H9 (cell line): Measurements from ENCODE around the gene HEG1. TPM values are rescaled to one million over a fixed set of nuclear protein-coding genes. Genes with fewer than 3 reads are reported as not detected.

Experiments
- DNase-seq: peaks from one replicate; pipeline ENCODE4 v3.0.0-alpha.2; 2017
- H2AFZ ChIP-seq: one replicate; pipeline ENCODE4 v1.6.1; 2013; ENCODE audit warnings: mild to moderate bottlenecking, low read length, control low read depth, moderate library complexity
- H2AK5ac ChIP-seq: 2 replicates; pipeline ENCODE4 v1.6.1; 2013; ENCODE audit warnings: low read length, control low read depth, mixed read lengths; ENCODE audit not compliant: insufficient read length
- H2BK120ac ChIP-seq: one replicate; pipeline ENCODE4 v1.6.1; 2013; ENCODE audit warnings: low read depth, mild to moderate bottlenecking, low read length, control low read depth, inconsistent platforms; ENCODE audit not compliant: poor library complexity, severe bottlenecking
- H2BK12ac ChIP-seq: 2 replicates; pipeline ENCODE4 v1.6.1; 2013; ENCODE audit warnings: low read length, control low read depth, mixed read lengths, low read depth; ENCODE audit not compliant: insufficient read length
- H2BK15ac ChIP-seq: 2 replicates; pipeline ENCODE4 v1.6.1; 2013; ENCODE audit warnings: low read depth, low read length, control low read depth
- H2BK20ac ChIP-seq: one replicate; pipeline ENCODE4 v1.6.1; 2013; ENCODE audit warnings: low read depth, mild to moderate bottlenecking, low read length, control low read depth, inconsistent platforms; ENCODE audit not compliant: poor library complexity, severe bottlenecking
- H2BK5ac ChIP-seq: 2 replicates; pipeline ENCODE4 v1.6.1; 2013; ENCODE audit warnings: low read length, control low read depth, mixed read lengths; ENCODE audit not compliant: insufficient read length
- H3K14ac ChIP-seq: 2 replicates; pipeline ENCODE4 v1.6.1; 2013; ENCODE audit warnings: low read length, control low read depth; ENCODE audit not compliant: insufficient read depth
- H3K18ac ChIP-seq: 2 replicates; pipeline ENCODE4 v1.6.1; 2013; ENCODE audit warnings: low read depth, mild to moderate bottlenecking, mixed read lengths, low read length, control low read depth; ENCODE audit not compliant: insufficient read length
- H3K23ac ChIP-seq: 2 replicates; pipeline ENCODE4 v1.6.1; 2013; ENCODE audit warnings: low read length, control low read depth, mixed read lengths, low read depth; ENCODE audit not compliant: insufficient read length
- H3K23me2 ChIP-seq: 2 replicates; pipeline ENCODE4 v1.6.1; 2013; ENCODE audit warnings: low read depth, mild to moderate bottlenecking, mixed read lengths, low read length, control low read depth; ENCODE audit not compliant: insufficient read length, poor library complexity, severe bottlenecking
- H3K27ac ChIP-seq: 2 replicates; pipeline ENCODE4 v1.5.1; 2013; ENCODE audit warnings: low read length, control low read depth, mixed read lengths, low read depth; ENCODE audit not compliant: insufficient read length
- H3K27me3 ChIP-seq: 2 replicates; pipeline ENCODE4 v1.6.1; 2013; ENCODE audit warnings: low read length, control low read depth, inconsistent platforms; ENCODE audit not compliant: insufficient read depth
- H3K4ac ChIP-seq: 2 replicates; pipeline ENCODE4 v1.6.1; 2013; ENCODE audit warnings: low read depth, mild to moderate bottlenecking, control low read depth, inconsistent platforms, low read length, moderate library complexity
- H3K4me1 ChIP-seq: 2 replicates; pipeline ENCODE4 v1.6.1; 2013; ENCODE audit warnings: low read length, control low read depth, inconsistent platforms; ENCODE audit not compliant: insufficient read depth
- H3K4me2 ChIP-seq: 2 replicates; pipeline ENCODE4 v1.6.1; 2013; ENCODE audit warnings: low read length, control low read depth, mixed read lengths; ENCODE audit not compliant: insufficient read length, insufficient read depth
- H3K56ac ChIP-seq: 2 replicates; pipeline ENCODE4 v1.6.1; 2013; ENCODE audit warnings: low read depth, mild to moderate bottlenecking, mixed read lengths, low read length, control low read depth; ENCODE audit not compliant: insufficient read length
- H3K79me1 ChIP-seq: 2 replicates; pipeline ENCODE4 v1.6.1; 2013; ENCODE audit warnings: low read depth, mild to moderate bottlenecking, moderate library complexity, low read length, control low read depth, inconsistent platforms; ENCODE audit not compliant: insufficient read depth, poor library complexity, severe bottlenecking
- H3K79me2 ChIP-seq: 2 replicates; pipeline ENCODE4 v1.6.1; 2013; ENCODE audit warnings: low read length, control low read depth, inconsistent platforms; ENCODE audit not compliant: insufficient read depth
- H3K9ac ChIP-seq: 2 replicates; pipeline ENCODE4 v1.6.1; 2013; ENCODE audit warnings: low read length, control low read depth, mixed read lengths; ENCODE audit not compliant: insufficient read length; ENCODE audit errors: extremely low read depth
- H3K9me3 ChIP-seq: one replicate; pipeline ENCODE4 v1.6.1; 2013; ENCODE audit warnings: low read depth, low read length, inconsistent platforms; ENCODE audit not compliant: control insufficient read depth
- H3T11ph ChIP-seq: one replicate; pipeline ENCODE4 v1.6.1; 2013; ENCODE audit warnings: mild to moderate bottlenecking, low read length, control low read depth, inconsistent platforms
- H4K20me1 ChIP-seq: one replicate; pipeline ENCODE4 v1.6.1; 2013; ENCODE audit not compliant: control insufficient read depth, insufficient read length, insufficient read depth
- H4K5ac ChIP-seq: 2 replicates; pipeline ENCODE4 v1.6.1; 2013; ENCODE audit warnings: low read depth, mild to moderate bottlenecking, mixed read lengths, low read length, control low read depth; ENCODE audit not compliant: insufficient read length
- H4K8ac ChIP-seq: replicated peaks from 2 replicates; pipeline ENCODE4 v1.6.1; 2013; ENCODE audit warnings: low read length, control low read depth, mixed read lengths, low read depth; ENCODE audit not compliant: insufficient read length
- H4K91ac ChIP-seq: 2 replicates; pipeline ENCODE4 v1.6.1; 2013; ENCODE audit warnings: low read depth, mild to moderate bottlenecking, moderate library complexity, mixed read lengths, low read length, control low read depth; ENCODE audit not compliant: insufficient read length
- H3K27ac Mint-ChIP-seq, 3 experiments: 2 replicates in 2 of 3; 3 replicates in 1 of 3; pipeline ENCODE4 v1.8.0; 2020 to 2021; ENCODE audit warnings: mixed read lengths in 3 of 3, mild to moderate bottlenecking in 1 of 3, moderate library complexity in 1 of 3
- H3K27me3 Mint-ChIP-seq: 2 replicates; pipeline ENCODE4 v1.8.0; 2021; ENCODE audit warnings: low read depth, mild to moderate bottlenecking, moderate library complexity, mixed read lengths
- H3K36me3 Mint-ChIP-seq, 3 experiments: 2 replicates in 2 of 3; 3 replicates in 1 of 3; pipeline ENCODE4 v1.8.0; 2020 to 2021; ENCODE audit warnings: low read depth in 3 of 3, mixed read lengths in 3 of 3; ENCODE audit not compliant: insufficient read depth in 1 of 3
- H3K4me1 Mint-ChIP-seq, 2 experiments: 2 replicates each; pipeline ENCODE4 v1.8.0; 2020; ENCODE audit warnings: mixed read lengths in 2 of 2
- H3K4me3 Mint-ChIP-seq, 2 experiments: 2 replicates in 1 of 2; 3 replicates in 1 of 2; pipeline ENCODE4 v1.8.0; 2020 to 2021; ENCODE audit warnings: mild to moderate bottlenecking in 2 of 2, mixed read lengths in 2 of 2, moderate library complexity in 1 of 2
- H3K9me3 Mint-ChIP-seq, 2 experiments: 2 replicates in 1 of 2; 3 replicates in 1 of 2; pipeline ENCODE4 v1.8.0; 2020; ENCODE audit warnings: mild to moderate bottlenecking in 2 of 2, mixed read lengths in 2 of 2, moderate library complexity in 1 of 2
- WGBS: extraction: QIAGEN DNeasy Blood & Tissue Kit; methylation state at CpG from one replicate; pipeline ENCODE4 v1.1.7; 2013; ENCODE audit warnings: missing lambda C conversion rate, low lambda C conversion rate, mixed read lengths; ENCODE audit not compliant: insufficient read length; ENCODE audit errors: extremely low coverage; 5-methylcytosine and 5-hydroxymethylcytosine counted together
- total RNA-seq: library from RNA; stranded (reverse); gene quantifications from 2 replicates; pipeline ENCODE4 v1.2.1, GENCODE V29; 2021
- TF ChIP-seq, protein P1 (sequence below): fragments of 200-600 bp; sonication (generic); conservative IDR thresholded peaks from 3 replicates; pipeline ENCODE4 v1.8.0; 2021; ENCODE audit warnings: antibody characterized with exemption, mild to moderate bottlenecking

The HEG1 gene
- total RNA-seq, 1 experiment from 2014 or later, result 10.3 TPM

DNA sequence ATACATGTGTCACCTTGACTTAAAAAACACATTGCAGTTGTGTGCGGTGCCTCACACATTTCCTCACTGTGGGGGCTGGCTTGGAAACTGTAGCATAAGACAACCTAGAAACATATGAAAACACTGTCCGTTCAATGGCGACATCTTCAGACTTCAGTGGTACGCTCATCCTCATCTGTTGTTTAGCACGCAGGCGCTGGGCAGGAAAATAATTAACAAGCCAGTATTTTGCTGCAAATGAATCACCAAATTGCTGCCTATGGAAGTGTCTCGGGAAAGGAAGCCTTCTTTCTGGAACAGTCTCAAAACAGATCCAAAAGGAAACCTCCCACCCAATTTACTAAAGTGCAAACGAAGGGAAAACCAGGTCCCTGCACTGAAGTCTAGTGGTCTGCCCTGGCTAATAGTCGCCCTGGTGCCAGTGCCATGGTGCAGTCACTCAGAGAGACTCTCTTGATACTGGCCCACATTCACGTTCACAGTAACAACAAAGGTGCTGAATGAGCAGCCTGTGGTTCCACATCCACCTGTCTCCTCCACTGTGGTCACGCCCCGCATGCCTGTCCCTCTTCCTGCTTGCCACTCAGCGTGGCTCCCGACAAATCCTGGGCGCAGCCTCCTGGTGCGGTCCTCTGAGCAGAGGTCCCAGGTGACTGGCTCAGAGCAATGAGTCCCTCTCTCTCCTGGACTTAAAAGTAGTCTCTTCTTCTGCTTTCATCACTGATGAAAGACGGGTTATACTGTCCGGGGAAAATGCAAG is 85.7 kb downstream of the HEG1 start:
- Histone ChIP-seq H3T11ph (no peak overlapping the region), H2BK20ac (no peak overlapping the region), H2BK15ac (no peak overlapping the region), H3K27me3 (no peaks in the 10 kb centered on the region), H2AK5ac (no peak overlapping the region), H3K4ac (no peak overlapping the region), H3K23me2 (no peaks in the 10 kb centered on the region), H2BK120ac (no peak overlapping the region), H3K79me2 (no peaks in the 10 kb centered on the region), H4K91ac (no peak overlapping the region), H4K8ac (no peak overlapping the region), H3K27ac (no peak overlapping the region), H2BK12ac (no peak overlapping the region), H3K14ac (no peak overlapping the region), H2AFZ (no peak overlapping the region), H3K56ac (no peak overlapping the region), H3K9ac (no peak overlapping the region), H3K79me1 (no peaks in the 10 kb centered on the region), H2BK5ac (no peak overlapping the region), H3K4me1 (no peaks in the 10 kb centered on the region), H3K4me2 (no peak overlapping the region), H4K5ac (no peak overlapping the region), H3K9me3 (no peaks in the 10 kb centered on the region), H4K20me1 (no peaks in the 10 kb centered on the region), H3K23ac (no peak overlapping the region), H3K18ac (no peak overlapping the region)
- TF ChIP-seq, protein P1, sequence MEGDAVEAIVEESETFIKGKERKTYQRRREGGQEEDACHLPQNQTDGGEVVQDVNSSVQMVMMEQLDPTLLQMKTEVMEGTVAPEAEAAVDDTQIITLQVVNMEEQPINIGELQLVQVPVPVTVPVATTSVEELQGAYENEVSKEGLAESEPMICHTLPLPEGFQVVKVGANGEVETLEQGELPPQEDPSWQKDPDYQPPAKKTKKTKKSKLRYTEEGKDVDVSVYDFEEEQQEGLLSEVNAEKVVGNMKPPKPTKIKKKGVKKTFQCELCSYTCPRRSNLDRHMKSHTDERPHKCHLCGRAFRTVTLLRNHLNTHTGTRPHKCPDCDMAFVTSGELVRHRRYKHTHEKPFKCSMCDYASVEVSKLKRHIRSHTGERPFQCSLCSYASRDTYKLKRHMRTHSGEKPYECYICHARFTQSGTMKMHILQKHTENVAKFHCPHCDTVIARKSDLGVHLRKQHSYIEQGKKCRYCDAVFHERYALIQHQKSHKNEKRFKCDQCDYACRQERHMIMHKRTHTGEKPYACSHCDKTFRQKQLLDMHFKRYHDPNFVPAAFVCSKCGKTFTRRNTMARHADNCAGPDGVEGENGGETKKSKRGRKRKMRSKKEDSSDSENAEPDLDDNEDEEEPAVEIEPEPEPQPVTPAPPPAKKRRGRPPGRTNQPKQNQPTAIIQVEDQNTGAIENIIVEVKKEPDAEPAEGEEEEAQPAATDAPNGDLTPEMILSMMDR, result no peak
- no peaks in the 10 kb centered on the region for H3K27me3 Mint-ChIP-seq
- no peak overlapping the region for H3K4me3 Mint-ChIP-seq
- no peaks in the 10 kb centered on the region for H3K9me3 Mint-ChIP-seq
- H3K36me3 Mint-ChIP-seq, result peaks cover 0 to 7% (median 0%) of the 10 kb centered on the region in 3 experiments; a peak in 3 of 7 replicates
- no peak for DNase-seq
- H3K27ac Mint-ChIP-seq, result peak overlapping the region in 1 of 3 experiments; percentile 62; a peak in 1 of 7 replicates
- WGBS, result no CpG with 5 or more reads among the region's 18 CpGs
- H3K4me1 Mint-ChIP-seq, result no peaks in the 10 kb centered on the region
